ENCODE data around the gene VEZF1. TPM values are rescaled to one million over a fixed set of nuclear protein-coding genes. Genes with fewer than 3 reads are reported as not detected.
A peak's percentile ranks its signal among the peaks of the same experiment; 100 is the strongest.

VEZF1 gene
- total RNA-seq (2014; rRNA removed; shearing (Covaris generic)) = 65.2 and 78.7 TPM in 2 replicates

GRCh38 chr17:57987581-57988300 is at the start of gene VEZF1:
Gene VEZF1 (minus strand): TSS chr17:57988254. CDS start chr17:57988111, 143 bp downstream.
- peak; percentile 76 for DNase-seq (ENCODE audit: low read depth)

GRCh38 chr17:58032691-58033415 is 44.8 kb upstream of the VEZF1 start:
- DNase-seq (ENCODE audit: low read depth) = no peak

GRCh38 chr17:58028578-58028977 is 40.5 kb upstream of the VEZF1 start:
- DNase-seq (ENCODE audit: low read depth) = no peak

GRCh38 chr17:58020401-58020800 is 32.3 kb upstream of the VEZF1 start:
- no peak for DNase-seq (ENCODE audit: low read depth)

- DNase-seq (ENCODE audit: low read depth) = no peak
Measured at GRCh38 chr17:58019521-58019920, 31.5 kb upstream of the VEZF1 start.

- DNase-seq (ENCODE audit: low read depth) = no peak
Measured at GRCh38 chr17:58019039-58019438, 31.0 kb upstream of the VEZF1 start.

- no peak for DNase-seq (ENCODE audit: low read depth)
Measured at GRCh38 chr17:58010067-58010799, 22.2 kb upstream of the VEZF1 start.

GRCh38 chr17:58007781-58008706 is 20.0 kb upstream of the VEZF1 start:
- no peak for DNase-seq (ENCODE audit: low read depth)

GRCh38 chr17:58006924-58007780 is 19.1 kb upstream of the VEZF1 start, which contains the start of gene SRSF1:
Gene SRSF1 (minus strand): TSS chr17:58007246. CDS start chr17:58007137, 109 bp downstream.
- peak; percentile 96 for DNase-seq (ENCODE audit: low read depth)

GRCh38 chr17:58006560-58006923 is 18.5 kb upstream of the VEZF1 start:
- DNase-seq (ENCODE audit: low read depth) = peak; percentile 68

GRCh38 chr17:58005728-58006559 is 17.9 kb upstream of the VEZF1 start:
- no peak for DNase-seq (ENCODE audit: low read depth)

GRCh38 chr17:58005031-58005727 is 17.1 kb upstream of the VEZF1 start:
- DNase-seq (ENCODE audit: low read depth) = no peak

- no peak for DNase-seq (ENCODE audit: low read depth)
Measured at GRCh38 chr17:58004060-58004459, 16.0 kb upstream of the VEZF1 start.

- DNase-seq (ENCODE audit: low read depth) = no peak
Measured at GRCh38 chr17:58002973-58003372, 14.9 kb upstream of the VEZF1 start.

- no peak for DNase-seq (ENCODE audit: low read depth)
Measured at GRCh38 chr17:58002154-58002948, 14.3 kb upstream of the VEZF1 start.

- no peak for DNase-seq (ENCODE audit: low read depth)
Measured at GRCh38 chr17:58001461-58002124, 13.5 kb upstream of the VEZF1 start.

- DNase-seq (ENCODE audit: low read depth) = peak; percentile 69
Measured at GRCh38 chr17:57999496-58000017, 11.5 kb upstream of the VEZF1 start.

Data from RPMI7951 (cell line).